GM21737 (cell line): ENCODE data around the gene CNDP1.
"Not testable (repeated sequence)": the region's sequence is repeated elsewhere in the genome, so short reads cannot be mapped to it uniquely, and the experiment has no call there.

ENCODE experiments used
- ATAC-seq: cut with Tn5 transposase; IDR thresholded peaks from one replicate; pipeline ENCODE4 v1.9.1; 2021; ENCODE audit warnings: mild to moderate bottlenecking, moderate library complexity; ENCODE audit not compliant: unreplicated experiment

Gene CNDP1, protein sequence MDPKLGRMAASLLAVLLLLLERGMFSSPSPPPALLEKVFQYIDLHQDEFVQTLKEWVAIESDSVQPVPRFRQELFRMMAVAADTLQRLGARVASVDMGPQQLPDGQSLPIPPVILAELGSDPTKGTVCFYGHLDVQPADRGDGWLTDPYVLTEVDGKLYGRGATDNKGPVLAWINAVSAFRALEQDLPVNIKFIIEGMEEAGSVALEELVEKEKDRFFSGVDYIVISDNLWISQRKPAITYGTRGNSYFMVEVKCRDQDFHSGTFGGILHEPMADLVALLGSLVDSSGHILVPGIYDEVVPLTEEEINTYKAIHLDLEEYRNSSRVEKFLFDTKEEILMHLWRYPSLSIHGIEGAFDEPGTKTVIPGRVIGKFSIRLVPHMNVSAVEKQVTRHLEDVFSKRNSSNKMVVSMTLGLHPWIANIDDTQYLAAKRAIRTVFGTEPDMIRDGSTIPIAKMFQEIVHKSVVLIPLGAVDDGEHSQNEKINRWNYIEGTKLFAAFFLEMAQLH

DNA sequence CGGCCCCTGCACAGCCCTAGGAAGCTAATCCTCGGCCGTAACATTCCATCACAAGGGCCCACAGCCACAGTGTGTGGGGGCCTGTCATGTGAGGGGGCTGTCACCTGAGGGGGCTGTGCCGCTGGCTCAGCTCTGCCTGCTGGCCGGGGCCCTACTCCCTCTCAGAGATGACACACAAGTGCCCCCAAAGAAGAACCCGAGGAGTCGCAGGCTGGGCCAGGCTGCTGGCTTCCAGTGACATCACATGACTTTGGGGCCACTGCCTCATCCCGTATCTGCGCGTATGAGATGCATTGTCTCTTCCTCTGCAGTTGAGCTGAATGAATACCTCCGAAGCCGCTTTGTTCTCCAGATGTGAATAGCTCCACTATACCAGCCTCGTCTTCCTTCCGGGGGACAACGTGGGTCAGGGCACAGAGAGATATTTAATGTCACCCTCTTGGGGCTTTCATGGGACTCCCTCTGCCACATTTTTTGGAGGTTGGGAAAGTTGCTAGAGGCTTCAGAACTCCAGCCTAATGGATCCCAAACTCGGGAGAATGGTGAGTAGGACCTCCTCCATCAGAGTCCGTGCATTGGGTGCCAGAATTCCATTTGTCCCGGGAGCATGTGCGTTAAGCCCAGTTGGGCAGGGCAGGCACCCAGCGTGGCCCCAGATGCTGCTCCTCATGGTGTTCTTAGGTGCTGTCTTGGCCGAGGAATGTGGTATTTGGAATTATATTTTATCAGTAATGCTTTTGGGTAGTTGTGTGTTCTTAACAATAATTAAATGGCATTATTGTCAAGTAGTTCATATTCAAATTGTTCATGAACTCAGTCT, at the start of gene CNDP1:
CNDP1 (plus strand) TSS at position 351 of the 820 bp plus-strand sequence; CDS start at position 519, 168 bp downstream.
- no peak for ATAC-seq

DNA sequence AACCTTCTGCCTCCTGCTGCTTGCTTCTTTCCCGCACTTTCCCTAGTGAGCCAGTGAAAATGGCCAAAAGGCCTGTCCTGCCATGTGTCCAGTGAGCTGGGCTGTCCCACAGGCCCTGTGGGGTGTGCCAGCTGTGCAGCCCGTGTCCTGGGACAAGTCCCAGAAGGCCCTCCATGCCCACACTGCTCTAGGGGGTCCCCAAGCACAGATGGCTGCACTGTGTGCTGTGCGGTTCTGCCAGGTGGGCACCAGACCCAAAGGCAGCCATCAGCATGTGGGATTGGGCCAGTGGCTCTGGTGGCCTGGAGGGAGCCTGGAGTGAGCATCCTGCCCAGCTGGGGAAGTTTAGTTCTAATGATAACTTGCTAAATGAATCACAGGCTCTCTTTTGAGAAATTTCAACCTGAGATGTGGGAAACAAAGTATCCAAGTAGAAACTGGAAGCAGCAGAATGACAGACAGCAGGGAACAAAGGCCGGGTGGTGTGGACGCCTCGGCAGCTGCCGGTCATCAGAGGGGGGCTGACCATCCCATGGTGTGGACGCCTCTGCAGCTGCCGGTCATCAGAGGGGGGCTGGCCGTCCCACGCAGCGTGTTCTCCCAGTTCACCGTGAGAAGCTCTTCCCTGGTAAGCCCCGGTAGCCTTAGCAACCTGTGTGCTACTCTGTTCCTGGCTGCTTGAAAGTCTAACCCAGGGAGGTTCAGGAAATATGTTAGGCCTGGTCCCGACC, 48.0 kb upstream of the CNDP1 start:
- no peak for ATAC-seq

DNA sequence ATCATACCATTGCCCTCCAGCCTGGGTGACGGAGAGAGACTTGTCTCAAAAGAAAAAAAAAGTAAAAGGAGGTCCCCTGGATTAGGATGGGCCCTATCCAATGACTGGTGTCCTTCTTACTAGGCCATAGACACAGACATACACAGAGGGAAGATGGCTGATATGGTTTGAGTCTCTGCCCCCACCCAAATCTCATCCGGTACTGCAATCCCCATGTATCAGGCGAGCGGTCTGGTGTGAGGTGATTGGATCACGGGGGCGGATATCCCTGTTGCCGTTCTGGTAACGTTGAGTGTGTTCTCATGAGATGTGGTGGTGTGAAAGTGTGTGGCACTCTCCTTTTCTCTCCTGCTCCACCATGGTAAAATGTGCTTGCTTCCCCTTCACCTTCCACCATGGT, 45.9 kb upstream of the CNDP1 start:
- ATAC-seq = no peak

DNA sequence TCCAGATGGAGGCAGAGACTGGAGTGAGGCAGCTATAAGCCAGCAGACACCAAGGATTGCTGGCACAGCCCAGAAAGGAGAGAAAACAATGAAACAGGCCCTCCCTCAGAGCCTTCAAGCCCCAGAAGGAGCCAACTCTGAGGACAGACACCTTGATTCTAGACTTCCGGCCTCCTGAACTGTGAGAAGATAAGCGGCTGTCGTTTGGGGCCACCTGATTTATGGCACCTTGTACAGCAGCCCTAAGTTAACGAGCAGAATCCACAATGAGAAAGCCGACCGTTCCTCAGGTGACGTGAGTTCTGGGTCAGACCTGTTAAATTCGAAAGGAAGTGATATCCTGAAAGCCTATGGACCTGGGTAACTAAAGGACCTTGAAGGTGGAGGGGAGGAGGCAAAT, 45.4 kb upstream of the CNDP1 start:
- ATAC-seq = no peak

DNA sequence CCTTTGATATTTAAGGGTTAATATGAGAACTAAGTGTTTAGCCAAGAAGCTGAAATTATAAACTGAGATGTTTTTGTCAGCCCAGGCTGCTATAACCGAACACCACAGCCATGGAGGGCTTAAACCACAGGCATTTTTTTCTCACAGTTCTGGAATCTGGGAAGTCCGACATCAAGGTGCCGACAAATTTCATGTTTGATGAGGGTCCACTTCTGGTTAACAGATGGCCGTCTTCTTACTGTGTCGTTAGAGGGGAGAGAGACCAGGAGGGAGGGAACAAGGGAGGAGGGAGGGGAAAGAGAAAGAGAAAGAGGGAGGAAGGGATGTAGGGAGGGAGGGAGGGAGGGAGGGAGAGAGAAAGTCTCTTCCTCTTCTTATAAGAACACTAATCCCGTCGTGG, 44.6 kb upstream of the CNDP1 start:
- no peak for ATAC-seq

DNA sequence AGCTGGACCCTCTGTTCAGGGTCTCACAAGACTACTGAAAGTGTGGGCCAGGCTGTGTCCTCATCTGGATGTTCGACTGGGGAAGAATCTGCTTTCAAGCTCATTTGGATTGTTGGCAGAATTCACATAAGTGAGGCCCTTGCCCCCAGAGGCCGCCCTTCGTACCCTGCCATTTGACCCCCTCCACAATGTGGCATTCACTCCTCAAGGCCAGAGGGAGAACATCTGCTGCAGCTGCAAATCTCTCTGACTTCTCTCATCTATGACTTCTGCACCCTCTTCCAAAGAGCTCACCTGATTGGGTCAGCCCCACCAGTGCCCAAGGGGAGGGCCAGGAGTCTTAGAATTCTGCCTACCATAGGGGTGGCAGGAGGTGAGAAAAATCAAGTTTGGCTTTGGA, 42.0 kb upstream of the CNDP1 start:
- no peak for ATAC-seq

DNA sequence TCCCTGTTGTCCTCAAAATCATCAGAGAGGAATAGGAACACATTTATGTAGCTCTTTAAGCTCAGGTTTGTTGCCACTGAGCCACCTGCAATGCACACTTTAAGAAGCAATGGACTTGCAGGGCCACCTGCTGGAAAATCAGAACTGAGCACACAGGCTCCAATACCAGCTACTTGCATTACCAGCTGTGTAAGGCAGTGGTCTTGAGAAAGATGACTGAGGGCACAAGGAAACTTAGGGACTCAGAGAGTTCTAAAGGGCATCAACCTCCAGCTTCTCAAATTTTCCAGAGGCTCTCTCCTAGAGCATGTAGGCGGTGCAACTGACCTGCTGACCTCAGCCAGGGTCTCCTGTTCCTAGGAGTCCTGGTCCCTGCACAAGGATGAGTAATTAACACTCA, 40.6 kb upstream of the CNDP1 start:
- no peak for ATAC-seq

DNA sequence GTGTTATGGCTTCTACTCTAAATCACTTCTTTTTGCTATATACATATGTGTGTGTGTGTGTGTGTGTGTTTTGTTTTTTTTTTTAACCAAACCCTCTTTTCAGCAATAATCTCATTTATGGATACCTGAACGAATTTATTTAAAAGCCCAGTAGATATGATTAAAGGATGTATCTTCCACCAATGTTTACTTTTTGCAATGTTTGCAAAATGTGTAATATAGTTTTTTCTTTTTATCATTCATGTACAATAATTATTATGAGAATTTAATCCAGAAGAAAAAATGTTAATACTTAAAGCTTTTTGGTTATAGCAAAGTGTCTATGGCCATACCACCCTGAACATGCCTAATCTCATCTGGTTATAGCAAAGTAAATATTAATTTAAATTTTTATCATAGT, 39.8 kb upstream of the CNDP1 start:
- no peak for ATAC-seq

DNA sequence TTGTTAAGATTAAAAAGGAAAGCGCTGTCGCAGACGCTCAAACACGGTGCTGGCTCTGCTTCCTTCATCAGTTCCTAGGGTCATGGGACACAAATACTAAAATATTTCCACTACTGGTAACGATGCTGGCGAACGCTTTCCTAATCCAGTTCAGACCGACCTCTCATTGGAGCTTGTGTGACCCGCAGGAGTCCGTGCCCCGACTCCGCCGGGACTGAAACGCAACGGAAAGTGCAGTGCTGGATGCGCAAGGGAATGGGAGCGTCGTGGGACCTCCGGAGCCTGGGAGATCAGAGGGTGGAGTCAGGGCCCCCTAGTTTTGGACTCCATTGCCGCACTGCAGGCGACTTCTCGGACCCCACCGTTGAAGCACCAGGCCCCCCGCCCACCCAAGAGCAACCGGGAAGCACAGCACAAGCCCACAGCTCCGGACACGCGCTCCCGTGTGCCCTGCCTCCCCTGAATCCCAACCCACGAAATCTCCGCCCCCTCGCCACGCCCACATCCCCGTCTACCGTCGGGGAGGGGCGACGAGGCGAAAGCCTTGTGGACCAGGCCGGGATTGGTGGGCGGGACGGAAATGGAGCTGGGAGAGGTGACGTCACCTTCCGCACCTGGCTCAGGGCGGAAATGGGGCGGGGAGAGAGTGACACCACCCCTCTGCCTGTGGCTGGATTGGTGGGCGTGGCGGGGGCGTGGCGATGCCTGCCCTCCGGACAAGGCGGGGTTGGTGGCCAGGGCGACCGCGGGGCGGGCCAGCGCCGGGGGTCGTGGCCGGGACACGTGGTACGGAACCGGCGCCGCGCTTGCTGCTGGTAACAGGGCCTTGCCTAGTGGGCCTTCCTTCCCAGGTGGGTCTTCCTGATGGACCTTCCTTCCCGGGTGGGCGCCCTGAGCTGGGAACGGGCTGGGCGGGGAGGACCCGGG, 38.5 kb upstream of the CNDP1 start, which contains the start of gene CNDP2:
CNDP2 (plus strand) TSS at position 783 of the 927 bp plus-strand sequence. CDS start 3,611 bp downstream, outside the sequence.
- ATAC-seq = peak; percentile 78

DNA sequence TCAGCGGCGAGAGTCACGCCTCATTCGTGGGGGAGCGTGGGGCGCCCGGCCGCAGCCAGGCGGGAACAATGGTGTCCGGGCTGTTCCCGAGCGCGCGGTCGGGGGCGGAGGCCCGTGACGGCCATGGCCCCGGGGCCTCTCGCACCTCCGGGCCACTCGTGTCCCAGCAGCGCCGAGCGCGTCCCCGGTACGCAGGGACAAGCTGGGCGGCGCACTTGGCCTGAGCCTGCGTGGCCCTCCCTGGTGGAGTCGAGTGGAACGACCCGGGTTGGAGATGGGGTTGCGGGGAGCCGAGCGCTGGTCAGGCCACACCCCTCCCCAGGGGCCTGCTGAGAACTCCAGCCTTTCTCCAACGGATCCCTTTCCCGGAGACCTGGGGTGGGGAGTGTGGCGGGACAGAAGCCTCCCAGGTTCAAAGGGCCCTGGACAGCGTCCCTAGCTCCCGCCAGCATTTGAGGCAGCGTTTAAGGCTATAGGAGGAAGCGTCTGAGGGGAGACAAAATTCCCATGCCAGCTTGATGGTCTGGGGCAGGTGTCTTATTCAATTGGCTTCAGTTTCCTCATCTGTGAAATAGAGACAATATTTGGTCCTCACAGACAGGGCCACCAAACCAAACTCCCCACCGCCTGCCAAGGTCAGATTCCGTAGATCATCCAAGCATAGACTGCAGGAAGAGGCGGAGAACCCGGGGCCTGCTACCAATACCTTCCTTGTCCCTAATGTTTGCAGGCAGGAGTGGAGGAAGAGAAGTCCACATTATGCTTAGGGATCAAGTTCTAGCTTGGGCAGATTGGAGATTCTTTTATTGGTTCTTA, 37.6 kb upstream of the CNDP1 start:
- ATAC-seq = peak; percentile 27

DNA sequence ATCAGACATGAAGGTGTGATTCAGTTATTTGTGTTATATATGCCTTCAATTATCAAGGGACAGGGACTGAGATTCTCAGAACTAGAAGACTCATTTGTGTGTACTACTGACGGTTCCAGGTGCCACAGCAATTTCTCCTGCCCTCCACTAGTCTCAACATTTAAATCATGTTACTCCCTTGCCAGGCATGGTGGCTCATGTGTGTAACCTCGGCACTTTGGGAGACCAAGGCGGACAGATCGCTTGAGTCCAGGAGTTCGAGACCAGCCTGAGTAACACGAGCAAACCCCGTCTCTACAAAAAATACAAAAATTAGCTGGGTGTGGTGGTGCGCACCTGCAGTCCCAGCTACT, 37.0 kb upstream of the CNDP1 start:
- ATAC-seq = no peak

DNA sequence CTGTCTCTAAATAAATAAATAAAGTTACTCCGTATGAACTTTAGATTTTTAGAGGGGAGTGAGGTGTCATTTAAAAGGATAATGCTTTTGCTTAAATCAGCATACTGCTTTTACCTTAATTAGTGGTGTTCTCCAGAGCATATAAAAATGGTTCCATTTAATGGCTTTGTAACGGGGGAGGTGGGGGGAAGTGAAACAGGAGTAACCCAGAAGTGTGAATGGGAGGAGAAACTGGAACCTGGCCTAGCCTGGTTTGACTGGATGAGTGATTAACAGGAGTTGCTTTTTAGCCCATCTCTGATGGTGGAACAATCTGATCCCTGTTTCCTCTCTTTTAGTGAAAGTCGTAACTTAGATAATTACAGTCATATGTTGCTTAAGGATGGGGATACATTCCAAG, 36.5 kb upstream of the CNDP1 start:
- ATAC-seq = no peak

DNA sequence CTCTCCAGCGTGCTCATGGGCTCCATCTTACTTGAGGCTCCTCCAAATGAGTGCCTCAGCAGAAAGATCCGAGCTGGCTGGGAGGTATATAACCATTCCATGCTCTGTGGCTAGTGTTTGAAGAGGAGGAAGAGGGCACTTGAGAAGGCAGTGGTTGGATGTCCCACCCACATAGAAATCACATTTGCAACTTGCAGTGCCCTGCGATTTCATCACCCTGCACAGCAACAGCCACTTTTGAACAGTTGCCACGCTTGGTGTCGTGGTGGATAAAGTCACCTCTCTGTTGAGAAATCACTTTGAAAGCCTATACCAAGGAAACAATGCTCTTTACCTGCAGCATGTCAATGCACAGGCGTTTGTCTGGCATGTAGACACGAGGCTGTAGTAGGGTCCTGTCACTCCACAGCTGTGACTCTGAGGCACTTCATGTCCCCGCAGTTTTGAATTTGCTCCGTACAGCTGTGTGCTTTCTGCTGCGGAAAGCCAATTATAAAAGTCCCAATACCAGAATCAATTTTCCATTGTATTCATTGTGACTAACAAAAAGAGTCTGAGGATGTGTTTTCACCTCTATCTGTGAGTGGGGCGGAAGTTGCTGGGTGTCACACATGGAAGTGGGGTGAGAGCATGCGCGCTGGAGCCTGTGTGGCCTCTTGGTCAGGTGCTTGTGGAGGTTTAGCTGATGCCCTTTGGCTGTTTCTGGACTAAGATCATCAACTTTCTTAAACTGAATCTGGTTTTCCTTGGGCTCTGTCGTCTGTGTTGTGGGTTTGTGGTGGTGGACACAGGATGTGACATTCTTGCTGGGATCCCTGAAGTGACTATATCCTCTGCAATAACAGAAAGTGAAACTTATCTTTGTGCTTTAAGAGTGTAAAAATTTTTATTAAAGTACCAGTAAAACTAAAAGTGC, 35.3 kb upstream of the CNDP1 start:
- ATAC-seq = peak; percentile 30

DNA sequence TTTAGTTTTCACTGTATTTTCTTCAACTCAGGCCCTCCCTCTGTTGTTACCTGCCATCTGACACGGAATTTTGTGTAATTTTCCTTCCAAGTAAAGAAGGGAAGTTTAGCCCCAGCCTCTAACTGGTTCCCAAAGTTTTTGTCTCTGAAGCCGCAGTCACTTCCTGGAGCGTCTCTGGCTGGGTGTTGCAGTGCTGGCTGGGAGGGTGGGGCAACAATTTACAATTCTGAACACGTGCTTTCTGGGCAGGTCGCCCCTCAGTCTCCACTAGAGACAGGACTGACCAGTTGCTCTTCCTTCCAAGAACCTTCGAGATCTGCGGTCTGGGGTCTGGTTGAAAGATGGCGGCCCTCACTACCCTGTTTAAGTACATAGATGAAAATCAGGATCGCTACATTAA, 34.7 kb upstream of the CNDP1 start:
- peak; percentile 29 for ATAC-seq

DNA sequence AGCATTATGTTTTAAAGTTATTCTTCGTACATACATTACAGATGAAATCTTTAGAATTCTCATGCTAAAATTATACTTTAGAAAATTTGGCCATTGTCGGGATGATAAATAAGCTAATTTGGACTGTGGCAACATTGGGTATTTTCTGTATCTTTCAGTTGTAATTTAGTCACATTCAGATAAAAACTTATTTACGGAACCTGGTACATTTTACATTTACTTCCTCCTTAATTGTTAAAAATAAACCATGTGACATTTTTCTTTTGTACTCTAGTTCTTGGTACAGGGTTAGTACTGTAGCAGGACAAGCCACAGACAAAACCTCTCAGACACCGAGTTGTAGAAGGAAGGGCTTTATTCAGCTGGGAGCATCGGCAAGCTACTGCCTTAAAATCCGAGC, 33.9 kb upstream of the CNDP1 start:
- ATAC-seq = no peak

DNA sequence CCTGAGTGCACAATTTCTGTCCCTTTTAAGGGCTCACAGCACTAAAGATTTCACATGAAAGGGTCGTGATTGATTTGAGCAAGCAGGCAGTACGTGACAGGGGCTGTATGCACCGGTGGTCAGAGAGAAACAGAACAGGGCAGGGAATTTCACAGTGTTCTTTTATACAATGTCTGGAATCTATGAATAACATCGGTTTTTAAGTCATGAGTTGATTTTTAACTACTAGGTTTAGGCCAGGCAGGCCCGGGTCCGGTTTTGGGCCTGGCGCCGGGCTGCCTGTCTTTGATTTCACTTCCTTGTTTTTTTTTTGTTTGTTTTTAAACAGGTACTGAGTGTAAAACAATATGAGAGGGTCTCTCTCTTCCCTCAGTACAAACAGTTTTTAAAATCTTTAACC, 33.5 kb upstream of the CNDP1 start:
- not testable (repeated sequence) for ATAC-seq

DNA sequence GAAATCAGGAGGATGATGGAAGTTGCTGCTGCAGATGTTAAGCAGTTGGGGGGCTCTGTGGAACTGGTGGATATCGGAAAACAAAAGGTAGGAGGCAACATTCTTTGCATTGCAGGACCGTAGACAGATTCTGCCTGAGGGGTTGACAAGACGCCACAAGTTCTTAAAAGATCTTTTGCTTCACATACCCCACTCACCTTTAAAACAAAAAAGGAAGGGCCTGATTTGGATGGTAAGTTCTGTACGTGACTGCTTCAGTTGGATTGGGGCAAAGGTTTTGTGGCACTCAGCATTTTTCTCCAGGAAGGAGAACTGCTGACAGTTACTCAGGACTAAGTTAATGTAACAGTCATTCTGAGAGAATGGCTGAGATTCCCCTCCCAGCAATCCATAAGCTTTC, 32.9 kb upstream of the CNDP1 start:
- ATAC-seq = no peak

DNA sequence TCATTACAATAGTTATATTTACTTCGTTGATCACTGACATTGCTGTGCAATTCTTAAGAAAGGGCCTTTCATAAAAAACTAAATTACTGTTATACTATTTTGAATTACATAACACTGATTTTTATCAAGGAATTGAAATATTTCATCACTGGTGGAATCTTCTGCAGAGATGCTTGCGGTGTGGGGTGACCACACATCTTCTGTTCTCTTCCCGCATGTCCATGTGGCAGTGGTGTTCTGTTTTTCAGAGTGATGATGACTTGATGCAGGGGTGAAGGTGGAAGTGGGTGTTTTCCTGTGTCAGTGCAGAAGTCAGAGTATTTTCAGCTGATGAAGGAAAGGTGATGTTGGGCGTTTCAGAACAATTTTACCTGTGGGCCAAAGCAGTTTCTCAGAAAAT, 31.2 kb upstream of the CNDP1 start:
- no peak for ATAC-seq
